ENCODE data around the gene RASGRF2. TPM values are rescaled to one million over a fixed set of nuclear protein-coding genes. Genes with fewer than 3 reads are reported as not detected.
A peak's percentile ranks its signal among the peaks of the same experiment; 100 is the strongest.

Gene RASGRF2
- total RNA-seq, 1 experiment from 2014 or later, result 2.7 TPM

- no peaks in the 10 kb centered on the region for H3K36me3 ChIP-seq
- no peak for DNase-seq
Measured at GRCh38 chr5:81209386-81209785, 249.2 kb downstream of the RASGRF2 start.

GRCh38 chr5:81209869-81210493 lies 249.8 kb downstream of the RASGRF2 start:
- no peaks in the 10 kb centered on the region for H3K27me3 ChIP-seq
- H3K9me3 ChIP-seq, result no peaks in the 10 kb centered on the region
- H3K36me3 ChIP-seq, result no peaks in the 10 kb centered on the region
- DNase-seq, result no peak
- H3K4me3 ChIP-seq, result no peak overlapping the region

More at GRCh38 chr5:81209386-81209785, 249.2 kb downstream of the RASGRF2 start:
- Histone ChIP-seq H3K4me3 (no peak overlapping the region), H3K27me3 (no peaks in the 10 kb centered on the region), H3K9me3 (no peaks in the 10 kb centered on the region)

- Histone ChIP-seq H3K36me3 (no peaks in the 10 kb centered on the region), H3K4me3 (no peak overlapping the region), H3K9me3 (no peaks in the 10 kb centered on the region), H3K27me3 (no peaks in the 10 kb centered on the region)
- DNase-seq, result no peak
Measured at GRCh38 chr5:81212211-81212751, 252.1 kb downstream of the RASGRF2 start.

GRCh38 chr5:81213070-81213469 lies 252.9 kb downstream of the RASGRF2 start:
- DNase-seq, result no peak
- H3K27me3 ChIP-seq, result no peaks in the 10 kb centered on the region
- H3K4me3 ChIP-seq, result no peak overlapping the region
- H3K9me3 ChIP-seq, result no peaks in the 10 kb centered on the region
- no peaks in the 10 kb centered on the region for H3K36me3 ChIP-seq

- no peaks in the 10 kb centered on the region for H3K9me3 ChIP-seq
- H3K4me3 ChIP-seq, result no peak overlapping the region
- no peaks in the 10 kb centered on the region for H3K27me3 ChIP-seq
- no peak for DNase-seq
- no peaks in the 10 kb centered on the region for H3K36me3 ChIP-seq
Measured at GRCh38 chr5:81214848-81215247, 254.7 kb downstream of the RASGRF2 start.

- H3K4me3 ChIP-seq, result no peak overlapping the region
- no peak for DNase-seq
- no peaks in the 10 kb centered on the region for H3K27me3 ChIP-seq
- H3K9me3 ChIP-seq, result no peaks in the 10 kb centered on the region
- H3K36me3 ChIP-seq, result no peaks in the 10 kb centered on the region
Measured at GRCh38 chr5:81216152-81216551, 256.0 kb downstream of the RASGRF2 start.

- Histone ChIP-seq H3K36me3 (no peaks in the 10 kb centered on the region), H3K27me3 (no peaks in the 10 kb centered on the region), H3K9me3 (no peaks in the 10 kb centered on the region), H3K4me3 (no peak overlapping the region)
- no peak for DNase-seq
Measured at GRCh38 chr5:81219389-81219788, 259.2 kb downstream of the RASGRF2 start.

GRCh38 chr5:81222285-81222684 lies 262.1 kb downstream of the RASGRF2 start:
- H3K4me3 ChIP-seq, result no peak overlapping the region
- DNase-seq, result no peak
- H3K9me3 ChIP-seq, result no peaks in the 10 kb centered on the region
- H3K36me3 ChIP-seq, result no peaks in the 10 kb centered on the region
- H3K27me3 ChIP-seq, result no peaks in the 10 kb centered on the region

- Histone ChIP-seq H3K36me3 (no peaks in the 10 kb centered on the region), H3K4me3 (no peak overlapping the region), H3K27me3 (no peaks in the 10 kb centered on the region), H3K9me3 (no peaks in the 10 kb centered on the region)
- DNase-seq, result no peak
Measured at GRCh38 chr5:81225463-81225862, 265.3 kb downstream of the RASGRF2 start.

GRCh38 chr5:81226286-81226685 lies 266.1 kb downstream of the RASGRF2 start:
- Histone ChIP-seq H3K27me3 (no peaks in the 10 kb centered on the region), H3K36me3 (no peaks in the 10 kb centered on the region), H3K4me3 (no peak overlapping the region), H3K9me3 (no peaks in the 10 kb centered on the region)
- DNase-seq, result no peak

- H3K9me3 ChIP-seq, result no peaks in the 10 kb centered on the region
Measured at GRCh38 chr5:81226949-81227348, 266.8 kb downstream of the RASGRF2 start.

GRCh38 chr5:81228084-81228483 lies 267.9 kb downstream of the RASGRF2 start:
- Histone ChIP-seq H3K4me3 (no peak overlapping the region), H3K27me3 (no peaks in the 10 kb centered on the region), H3K36me3 (no peaks in the 10 kb centered on the region), H3K9me3 (no peaks in the 10 kb centered on the region)
- no peak for DNase-seq

More at GRCh38 chr5:81226949-81227348, 266.8 kb downstream of the RASGRF2 start:
- Histone ChIP-seq H3K4me3 (no peak overlapping the region), H3K27me3 (no peaks in the 10 kb centered on the region), H3K36me3 (no peaks in the 10 kb centered on the region)
- DNase-seq, result no peak

- Histone ChIP-seq H3K27me3 (no peaks in the 10 kb centered on the region), H3K36me3 (no peaks in the 10 kb centered on the region), H3K9me3 (no peaks in the 10 kb centered on the region), H3K4me3 (no peak overlapping the region)
- no peak for DNase-seq
Measured at GRCh38 chr5:81230416-81230815, 270.3 kb downstream of the RASGRF2 start.

- no peaks in the 10 kb centered on the region for H3K9me3 ChIP-seq
- no peak overlapping the region for H3K4me3 ChIP-seq
- DNase-seq, result peak; percentile 67
Measured at GRCh38 chr5:81232464-81233079, 272.4 kb downstream of the RASGRF2 start.

GRCh38 chr5:81233080-81233634 lies 273.0 kb downstream of the RASGRF2 start, which contains the start of gene CKMT2:
CKMT2 (plus strand) TSS chr5:81233322; CDS start chr5:81251133, 17,811 bp downstream.
- DNase-seq, result no peak
- no peaks in the 10 kb centered on the region for H3K27me3 ChIP-seq
- H3K4me3 ChIP-seq, result no peak within 1 kb of the TSS
- H3K36me3 ChIP-seq, result no peaks in the 10 kb centered on the region
- no peaks in the 10 kb centered on the region for H3K9me3 ChIP-seq

More at GRCh38 chr5:81232464-81233079, 272.4 kb downstream of the RASGRF2 start:
- no peaks in the 10 kb centered on the region for H3K36me3 ChIP-seq
- H3K27me3 ChIP-seq, result no peaks in the 10 kb centered on the region

- no peak overlapping the region for H3K4me3 ChIP-seq
- no peak for DNase-seq
- H3K9me3 ChIP-seq, result no peaks in the 10 kb centered on the region
- H3K27me3 ChIP-seq, result no peaks in the 10 kb centered on the region
- H3K36me3 ChIP-seq, result no peaks in the 10 kb centered on the region
Measured at GRCh38 chr5:81234299-81234698, 274.1 kb downstream of the RASGRF2 start.

GRCh38 chr5:81234801-81235200 lies 274.6 kb downstream of the RASGRF2 start:
- H3K4me3 ChIP-seq, result no peak overlapping the region
- no peaks in the 10 kb centered on the region for H3K36me3 ChIP-seq
- DNase-seq, result no peak
- H3K27me3 ChIP-seq, result no peaks in the 10 kb centered on the region
- no peaks in the 10 kb centered on the region for H3K9me3 ChIP-seq
